HepG2 (cell line): ENCODE measurements around the gene FOLR2. TPM values are rescaled to one million over a fixed set of nuclear protein-coding genes. Genes with fewer than 3 reads are reported as not detected.

Experiments
- ATAC-seq: fragments of 200-7000 bp; cut with Tn5 transposase; 3 replicates; pipeline ENCODE4 v1.9.1; 2020; ENCODE audit warnings: mild to moderate bottlenecking, moderate library complexity
- BruUV-seq: library from RNA; stranded (reverse); fragments of 400-500 nt; replicated peaks from 2 replicates; lab custom pipeline; 2021; lab: Mats Ljungman, UMichigan
- CTCF ChIA-PET: fragments of 300-600 bp; formaldehyde crosslinking; extraction: SDS; loops from one replicate; lab custom pipeline; 2021; ENCODE audit warnings: low total read pairs, inconsistent platforms, low intra/inter-chr PET ratio; lab: Yijun Ruan, JAX
- POLR2A ChIA-PET: fragments of 350-600 bp; sonication (Branson Sonifier 250); formaldehyde crosslinking; loops from one replicate; lab custom pipeline; 2020; ENCODE audit warnings: antibody characterized with exemption, inconsistent platforms; lab: Yijun Ruan, JAX
- DNase-seq: peaks from one replicate; pipeline ENCODE4 v3.0.0-alpha.2; 2015; ENCODE audit warnings: low spot score
- FAIRE-seq: peaks from 3 replicates; lab custom pipeline; 2011; peaks lifted over from hg19 to GRCh38; lab: Jason Lieb, UNC
- H2AFZ ChIP-seq: one replicate; pipeline ENCODE4 v1.6.1; 2011; ENCODE audit warnings: low read length, inconsistent platforms
- H3K27ac ChIP-seq: fragments of 300-600 bp; 3 replicates; pipeline ENCODE4 v1.8.0; 2011; ENCODE audit warnings: mixed run types, mild to moderate bottlenecking, mixed read lengths, low read length, inconsistent platforms; ENCODE audit not compliant: insufficient read depth; ENCODE audit errors: extremely low read length
- H3K27me3 ChIP-seq, 2 experiments: fragments of 200-600 bp in 1 of 2; 2 replicates in 1 of 2; 3 replicates in 1 of 2; pipeline versions ENCODE4 v1.6.0 to v1.8.0; 2011; ENCODE audit warnings: low read length in 2 of 2, mild to moderate bottlenecking in 2 of 2, moderate library complexity in 2 of 2, inconsistent platforms in 1 of 2; ENCODE audit not compliant: insufficient read depth in 2 of 2, control insufficient read depth in 1 of 2
- H3K36me3 ChIP-seq, 2 experiments: fragments of 200-600 bp in 1 of 2; replicated peaks in 1 of 2; 2 replicates in 1 of 2; 3 replicates in 1 of 2; pipeline versions ENCODE4 v1.5.1 to v1.8.0; 2011; ENCODE audit warnings: low read length in 2 of 2, inconsistent platforms in 1 of 2; ENCODE audit not compliant: insufficient read depth in 2 of 2, control insufficient read depth in 1 of 2
- H3K4me1 ChIP-seq: 2 replicates; pipeline ENCODE4 v1.5.1; 2012; ENCODE audit warnings: low read length, inconsistent platforms; ENCODE audit not compliant: insufficient read depth
- H3K4me2 ChIP-seq: 2 replicates; pipeline ENCODE4 v1.6.0; 2011; ENCODE audit warnings: low read depth, low read length, inconsistent platforms
- H3K4me3 ChIP-seq, 3 experiments: fragments of 200-600 bp in 1 of 3; sonication (generic), shearing (Covaris generic) in 1 of 3; replicated peaks in 1 of 3; 2 replicates each; pipeline ENCODE4 v1.5.1; 2011 to 2016; ENCODE audit warnings: low read length in 3 of 3, inconsistent platforms in 2 of 3, low read depth in 2 of 3, mild to moderate bottlenecking in 2 of 3, control low read depth in 1 of 3, mixed read lengths in 1 of 3; ENCODE audit not compliant: insufficient read depth in 1 of 3
- H3K79me2 ChIP-seq: one replicate; pipeline ENCODE4 v1.6.1; 2011; ENCODE audit warnings: low read length, inconsistent platforms; ENCODE audit not compliant: insufficient read depth
- H3K9ac ChIP-seq: 2 replicates; pipeline ENCODE4 v1.6.0; 2011; ENCODE audit warnings: mild to moderate bottlenecking, low read depth, low read length, inconsistent platforms; ENCODE audit not compliant: insufficient read depth
- H3K9me3 ChIP-seq: 2 replicates; pipeline ENCODE4 v1.5.1; 2012; ENCODE audit warnings: mild to moderate bottlenecking, low read length
- H4K20me1 ChIP-seq: 2 replicates; pipeline ENCODE4 v1.6.0; 2011; ENCODE audit warnings: inconsistent platforms, mild to moderate bottlenecking, low read length, moderate library complexity; ENCODE audit not compliant: insufficient read depth
- HCFC1 ChIP-seq: fragments of 150-350 bp; IDR thresholded peaks from 2 replicates; pipeline ENCODE4 v1.6.1; 2014; ENCODE audit warnings: low read depth, low read length
- NR0B2 ChIP-seq: sonication (generic); formaldehyde crosslinking; IDR thresholded peaks from 2 replicates; pipeline ENCODE4 v1.4.0; 2020; ENCODE audit warnings: mild to moderate bottlenecking, missing genetic modification reagents
- RFX1 ChIP-seq: fragments of 450-650 bp; IDR thresholded peaks from 2 replicates; pipeline ENCODE4 v1.6.1; 2017
- SMYD3 ChIP-seq: sonication (generic); formaldehyde crosslinking; IDR thresholded peaks from 2 replicates; pipeline ENCODE4 v1.8.1; 2023; ENCODE audit warnings: mild to moderate bottlenecking, missing genetic modification reagents
- TFAP4 ChIP-seq: sonication (generic); IDR thresholded peaks from 2 replicates; pipeline ENCODE4 v1.6.1; 2016; ENCODE audit warnings: low read depth, borderline replicate concordance
- ZNF550 ChIP-seq: sonication (generic); formaldehyde crosslinking; IDR thresholded peaks from 2 replicates; pipeline ENCODE4 v1.4.0; 2020; ENCODE audit warnings: mild to moderate bottlenecking, missing genetic modification reagents, borderline replicate concordance
- ZNF639 ChIP-seq: conservative IDR thresholded peaks from 2 replicates; pipeline ENCODE4 v1.6.1; 2018; ENCODE audit warnings: missing genetic modification reagents
- WGBS: methylation state at CpG from one replicate; pipeline ENCODE4 v1.1.6; 2017; ENCODE audit warnings: low lambda C conversion rate; 5-methylcytosine and 5-hydroxymethylcytosine counted together
- in situ Hi-C: cut with HindIII; loops from 2 replicates; pipeline ENCODE4 v1.10.0; 2017; ENCODE audit warnings: low pct_unique_long_range_greater_than_20kb; ENCODE audit not compliant: extremely low pct_ligation_motif_present
- intact Hi-C: fragments of 100-400 bp; cut with micrococcal nuclease; formaldehyde crosslinking; loops from one replicate; pipeline ENCODE4 v1.10.0; 2022; ENCODE audit not compliant: unreplicated experiment
- polyA plus RNA-seq, 8 experiments: library from polyadenylated mRNA; depleted of rRNA in 3 of 8; stranded (reverse) in 7 of 8; unstranded in 1 of 8; fragments of >200 nt; fragmentation: Illumina TruSeq in 4 of 8; extraction: Trizol in 4 of 8; gene quantifications; 2 replicates each; pipeline versions ENCODE4 v1.2.1 to v1.2.3, GENCODE V29; 2011 to 2016; ENCODE audit warnings: low read depth in 4 of 8, missing spikeins in 1 of 8, mixed read lengths in 1 of 8; ENCODE audit not compliant: insufficient read depth in 1 of 8
- total RNA-seq, 5 experiments: library from RNA; depleted of rRNA; stranded (reverse); fragments of >200 nt; fragmentation: Illumina TruSeq; extraction: Trizol; gene quantifications; 2 replicates each; pipeline ENCODE4 v1.2.3, GENCODE V29; 2016; ENCODE audit warnings: low read depth in 1 of 5

Gene FOLR2
- total and polyA plus RNA-seq, 2 of the 13 experiments (the other 11 are each of a cell fraction or from before 2014, with no cell fraction given) = 0.09 TPM; not detected in 1

- H2AFZ ChIP-seq = no peak overlapping the region
- CTCF ChIA-PET = no interaction called here
- POLR2A ChIA-PET = no interaction called here
- TF ChIP-seq ZNF639 (CRISPR knock-in tag) (no peak), HCFC1 (no peak)
- TF ChIP-seq, all 625 proteins: peak for 0
- H3K4me2 ChIP-seq = no peak overlapping the region
- H3K9me3 ChIP-seq = no peaks in the 10 kb centered on the region
- DNase-seq (no peak), ATAC-seq (no peak), FAIRE-seq (no peak)
- 0 out of 2 replicates have a peak, but pooled peaks cover 7% of the 10 kb centered on the region for H3K4me1 ChIP-seq
- H4K20me1 ChIP-seq = no peaks in the 10 kb centered on the region
- no peaks in the 10 kb centered on the region for H3K36me3 ChIP-seq
- no TSS peak for BruUV-seq
- H3K4me3 ChIP-seq = no peak overlapping the region
- in situ Hi-C loops = no loop called here
- 42% methylated on average over 5 of the region's 5 CpGs for WGBS
- 0 out of 5 replicates have a peak, but pooled peaks cover 0 to 6% of the 10 kb centered on the region in 2 experiments for H3K27me3 ChIP-seq
- no peak overlapping the region for H3K27ac ChIP-seq
- no peaks in the 10 kb centered on the region for H3K79me2 ChIP-seq
- intact Hi-C loops = no loop called here
- H3K9ac ChIP-seq = no peak overlapping the region
Observed at GRCh38 chr11:72190631-72191071, 25.9 kb upstream of the FOLR2 start.

- no peaks in the 10 kb centered on the region for H4K20me1 ChIP-seq
- H3K9ac ChIP-seq = no peak within 1 kb of the TSS
- TF ChIP-seq SMYD3 (CRISPR knock-in tag) = no peak
- no peak for TF ChIP-seq TFAP4
- TF ChIP-seq ZNF550 (CRISPR knock-in tag) = no peak
- TF ChIP-seq NR0B2 (CRISPR knock-in tag) = no peak
- TF ChIP-seq RFX1 = no peak
- no peak for FAIRE-seq
- H3K27ac ChIP-seq = no peak within 1 kb of the TSS
- H2AFZ ChIP-seq = no peak within 1 kb of the TSS
- in situ Hi-C loops (no loop called here), intact Hi-C loops (no loop called here)
- BruUV-seq = no TSS peak
- ChIA-PET POLR2A (no interaction called here), CTCF (no interaction called here)
- H3K4me1 ChIP-seq = 0 out of 2 replicates have a peak, but pooled peaks cover 7% of the 10 kb centered on the region
- no peak for DNase-seq
- ATAC-seq = no peak
- no peaks in the 10 kb centered on the region for H3K79me2 ChIP-seq
- WGBS = 17% methylated on average over 3 of the region's 5 CpGs
- 0 out of 5 replicates have a peak, but pooled peaks cover 0 to 6% of the 10 kb centered on the region in 2 experiments for H3K27me3 ChIP-seq
- no peak within 1 kb of the TSS for H3K4me2 ChIP-seq
- H3K36me3 ChIP-seq = no peaks in the 10 kb centered on the region
- no peak within 1 kb of the TSS for H3K4me3 ChIP-seq
- H3K9me3 ChIP-seq = no peaks in the 10 kb centered on the region
Observed at GRCh38 chr11:72191961-72192381, 24.6 kb upstream of the FOLR2 start, which contains the start of gene FOLR1. TSS of gene FOLR1 (plus strand) at chr11:72192140. CDS start at chr11:72192174, 34 bp downstream.
